ENCODE measurements around the gene PSAPL1.

PSAPL1 gene

GRCh38 chr4:7396186-7396910, 38.4 kb downstream of the PSAPL1 start:
- Histone ChIP-seq H3K27ac (ENCODE audit: low read length, poor library complexity, severe bottlenecking) (no peak overlapping the region), H2BK5ac (ENCODE audit: low read depth, low read length, poor library complexity, severe bottlenecking) (no peak overlapping the region), H3K23ac (ENCODE audit: low read length in 2 of 2) (no peak overlapping the region), H2AK5ac (ENCODE audit: low read length, severe bottlenecking) (no peak overlapping the region), H2AFZ (ENCODE audit: low read depth, low read length) (no peak overlapping the region), H4K8ac (ENCODE audit: low read length) (no peak overlapping the region), H2BK12ac (ENCODE audit: low read length in 2 of 2) (no peak overlapping the region), H3K27me3 (ENCODE audit: control insufficient read depth in 1 of 2, insufficient read depth in 1 of 2, low read length in 2 of 2) (peaks cover 55 to 76% of the 10 kb centered on the region in 2 experiments), H4K91ac (ENCODE audit: low read length) (no peak overlapping the region), H3K14ac (ENCODE audit: low read length in 2 of 2) (no peak overlapping the region), H3K36me3 (ENCODE audit: control insufficient read depth in 1 of 2, insufficient read depth in 2 of 2, low read depth in 1 of 2, low read length in 2 of 2) (no peaks in the 10 kb centered on the region), H2BK15ac (ENCODE audit: low read depth, poor library complexity, severe bottlenecking) (no peak overlapping the region), H3K4me3 (ENCODE audit: insufficient read depth in 1 of 2, low read depth in 1 of 2, low read length in 2 of 2) (no peak overlapping the region), H2BK120ac (ENCODE audit: low read depth, low read length) (no peak overlapping the region), H3K9me3 (ENCODE audit: control insufficient read depth, low read length) (no peaks in the 10 kb centered on the region), H3K9ac (ENCODE audit: low read length) (no peak overlapping the region), H3K79me1 (replicated peaks; ENCODE audit: low read length, poor library complexity, severe bottlenecking) (no peaks in the 10 kb centered on the region), H3K4me1 (ENCODE audit: control insufficient read depth, insufficient read depth, low read depth, low read length) (peaks cover 6% of the 10 kb centered on the region), H3K4ac (ENCODE audit: low read depth in 1 of 2, low read length in 2 of 2) (no peak overlapping the region), H3K18ac (ENCODE audit: low read depth in 1 of 2, low read length in 2 of 2) (no peak overlapping the region), H3K4me2 (ENCODE audit: low read length, poor library complexity, severe bottlenecking) (no peak overlapping the region)
- no peak for DNase-seq
- 91% methylated on average over 14 of the region's 14 CpGs for WGBS

- no peak overlapping the region for H2BK12ac ChIP-seq (ENCODE audit: low read length in 2 of 2)
- H3K79me1 ChIP-seq (replicated peaks; ENCODE audit: low read length, poor library complexity, severe bottlenecking): no peaks in the 10 kb centered on the region
- H4K91ac ChIP-seq (ENCODE audit: low read length): no peak overlapping the region
- peaks cover 58 to 83% of the 10 kb centered on the region in 2 experiments for H3K27me3 ChIP-seq (ENCODE audit: control insufficient read depth in 1 of 2, insufficient read depth in 1 of 2, low read length in 2 of 2)
- H2BK120ac ChIP-seq (ENCODE audit: low read depth, low read length): no peak overlapping the region
- no peak overlapping the region for H3K4ac ChIP-seq (ENCODE audit: low read depth in 1 of 2, low read length in 2 of 2)
- H2BK5ac ChIP-seq (ENCODE audit: low read depth, low read length, poor library complexity, severe bottlenecking): no peak overlapping the region
- 79% methylated on average over 8 of the region's 8 CpGs for WGBS
- H3K27ac ChIP-seq (ENCODE audit: low read length, poor library complexity, severe bottlenecking): no peak overlapping the region
- no peak overlapping the region for H3K9ac ChIP-seq (ENCODE audit: low read length)
- no peak overlapping the region for H3K23ac ChIP-seq (ENCODE audit: low read length in 2 of 2)
- no peak overlapping the region for H3K4me3 ChIP-seq (ENCODE audit: insufficient read depth in 1 of 2, low read depth in 1 of 2, low read length in 2 of 2)
- no peak overlapping the region for H2AFZ ChIP-seq (ENCODE audit: low read depth, low read length)
- no peak overlapping the region for H2AK5ac ChIP-seq (ENCODE audit: low read length, severe bottlenecking)
- no peaks in the 10 kb centered on the region for H3K36me3 ChIP-seq (ENCODE audit: control insufficient read depth in 1 of 2, insufficient read depth in 2 of 2, low read depth in 1 of 2, low read length in 2 of 2)
- DNase-seq: no peak
- H2BK15ac ChIP-seq (ENCODE audit: low read depth, poor library complexity, severe bottlenecking): no peak overlapping the region
- no peak overlapping the region for H3K14ac ChIP-seq (ENCODE audit: low read length in 2 of 2)
- H3K18ac ChIP-seq (ENCODE audit: low read depth in 1 of 2, low read length in 2 of 2): no peak overlapping the region
- H3K9me3 ChIP-seq (ENCODE audit: control insufficient read depth, low read length): no peaks in the 10 kb centered on the region
- peaks cover 6% of the 10 kb centered on the region for H3K4me1 ChIP-seq (ENCODE audit: control insufficient read depth, insufficient read depth, low read depth, low read length)
- no peak overlapping the region for H4K8ac ChIP-seq (ENCODE audit: low read length)
- no peak overlapping the region for H3K4me2 ChIP-seq (ENCODE audit: low read length, poor library complexity, severe bottlenecking)
Measured at GRCh38 chr4:7395645-7396044, 39.1 kb downstream of the PSAPL1 start.

- no peak overlapping the region for H3K18ac ChIP-seq (ENCODE audit: low read depth in 1 of 2, low read length in 2 of 2)
- H3K4ac ChIP-seq (ENCODE audit: low read depth in 1 of 2, low read length in 2 of 2): no peak overlapping the region
- peaks cover 6% of the 10 kb centered on the region for H3K4me1 ChIP-seq (ENCODE audit: control insufficient read depth, insufficient read depth, low read depth, low read length)
- no peak overlapping the region for H3K4me2 ChIP-seq (ENCODE audit: low read length, poor library complexity, severe bottlenecking)
- no peak overlapping the region for H2BK120ac ChIP-seq (ENCODE audit: low read depth, low read length)
- no peak overlapping the region for H3K9ac ChIP-seq (ENCODE audit: low read length)
- no peak overlapping the region for H2BK5ac ChIP-seq (ENCODE audit: low read depth, low read length, poor library complexity, severe bottlenecking)
- H3K9me3 ChIP-seq (ENCODE audit: control insufficient read depth, low read length): no peaks in the 10 kb centered on the region
- H3K23ac ChIP-seq (ENCODE audit: low read length in 2 of 2): no peak overlapping the region
- no peak overlapping the region for H3K4me3 ChIP-seq (ENCODE audit: insufficient read depth in 1 of 2, low read depth in 1 of 2, low read length in 2 of 2)
- H4K8ac ChIP-seq (ENCODE audit: low read length): no peak overlapping the region
- no peaks in the 10 kb centered on the region for H3K36me3 ChIP-seq (ENCODE audit: control insufficient read depth in 1 of 2, insufficient read depth in 2 of 2, low read depth in 1 of 2, low read length in 2 of 2)
- H2BK15ac ChIP-seq (ENCODE audit: low read depth, poor library complexity, severe bottlenecking): no peak overlapping the region
- no peak overlapping the region for H2AFZ ChIP-seq (ENCODE audit: low read depth, low read length)
- no peak overlapping the region for H3K27ac ChIP-seq (ENCODE audit: low read length, poor library complexity, severe bottlenecking)
- no peaks in the 10 kb centered on the region for H3K79me1 ChIP-seq (replicated peaks; ENCODE audit: low read length, poor library complexity, severe bottlenecking)
- H3K14ac ChIP-seq (ENCODE audit: low read length in 2 of 2): no peak overlapping the region
- 84% methylated on average over 21 of the region's 21 CpGs for WGBS
- H4K91ac ChIP-seq (ENCODE audit: low read length): no peak overlapping the region
- no peak overlapping the region for H2BK12ac ChIP-seq (ENCODE audit: low read length in 2 of 2)
- DNase-seq: no peak
- peaks cover 65 to 85% of the 10 kb centered on the region in 2 experiments for H3K27me3 ChIP-seq (ENCODE audit: control insufficient read depth in 1 of 2, insufficient read depth in 1 of 2, low read length in 2 of 2)
- no peak overlapping the region for H2AK5ac ChIP-seq (ENCODE audit: low read length, severe bottlenecking)
Measured at GRCh38 chr4:7394681-7395451, 39.9 kb downstream of the PSAPL1 start.

Data from mesenchymal stem cell (in vitro differentiated cells and primary cell).